GM06990 (cell line): ENCODE measurements around the gene ZNF789.

Experiments
- DNase-seq: peaks from one replicate; pipeline ENCODE4 v3.0.0-alpha.2; 2011; ENCODE audit not compliant: insufficient read length; ENCODE audit errors: extremely low read depth
- H3K27me3 ChIP-seq: replicated peaks from 2 replicates; pipeline ENCODE4 v1.6.0; 2011; ENCODE audit warnings: low read length; ENCODE audit not compliant: control insufficient read depth, insufficient read depth
- H3K36me3 ChIP-seq: 2 replicates; pipeline ENCODE4 v1.5.1; 2011; ENCODE audit warnings: low read length; ENCODE audit not compliant: control insufficient read depth, insufficient read depth
- H3K4me3 ChIP-seq: replicated peaks from 2 replicates; pipeline ENCODE4 v1.5.1; 2011; ENCODE audit warnings: low read depth, mild to moderate bottlenecking, control low read depth, low read length
- TF ChIP-seq, protein P1 (sequence below): IDR thresholded peaks from 2 replicates; pipeline ENCODE4 v1.5.1; 2011; ENCODE audit warnings: low read length, control low read depth, mild to moderate bottlenecking, inconsistent platforms; ENCODE audit not compliant: insufficient read depth, poor library complexity, severe bottlenecking

ZNF789 gene

DNA sequence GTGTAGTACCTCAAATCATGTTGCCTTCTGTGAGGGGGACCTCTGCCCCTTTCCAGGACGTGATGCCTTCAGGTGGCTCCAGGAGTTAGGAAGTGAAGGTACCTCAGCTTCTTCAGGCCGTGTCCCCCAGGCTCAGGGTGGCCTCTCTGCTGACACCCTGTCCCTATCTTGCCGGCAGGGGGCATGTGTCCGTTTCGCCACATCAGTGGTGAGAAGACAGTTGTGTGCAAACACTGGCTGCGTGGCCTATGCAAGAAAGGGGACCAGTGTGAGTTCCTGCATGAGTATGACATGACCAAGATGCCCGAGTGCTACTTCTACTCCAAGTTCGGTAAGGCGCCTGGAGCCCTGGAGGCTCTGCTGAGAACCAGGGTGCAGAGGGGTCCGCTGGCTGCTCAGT is 24.7 kb upstream of the ZNF789 start:
- H3K36me3 ChIP-seq, result peaks cover 42% of the 10 kb centered on the region
- DNase-seq, result no peak

DNA sequence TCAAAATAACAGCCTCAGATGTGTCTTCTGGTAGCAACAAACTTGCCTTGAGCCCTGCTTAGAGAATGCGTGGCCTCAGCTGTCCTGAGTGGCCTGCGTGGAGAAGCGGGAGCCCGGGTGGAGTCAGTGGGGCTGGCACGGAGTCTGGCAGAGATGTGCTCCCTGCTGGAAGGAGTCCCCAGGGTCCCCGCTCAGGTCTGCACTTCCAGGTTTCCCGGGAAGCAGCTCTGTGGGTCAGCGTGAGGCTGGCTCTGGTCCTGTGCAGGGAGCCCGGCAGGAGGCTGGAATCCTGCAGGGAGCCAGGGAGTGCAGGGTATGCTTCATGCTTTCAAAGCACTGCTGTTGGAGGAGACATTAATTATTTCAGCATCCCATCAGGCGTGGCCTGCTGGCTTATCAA is 23.8 kb upstream of the ZNF789 start:
- H3K27me3 ChIP-seq, result no peaks in the 10 kb centered on the region
- TF ChIP-seq, protein P1, sequence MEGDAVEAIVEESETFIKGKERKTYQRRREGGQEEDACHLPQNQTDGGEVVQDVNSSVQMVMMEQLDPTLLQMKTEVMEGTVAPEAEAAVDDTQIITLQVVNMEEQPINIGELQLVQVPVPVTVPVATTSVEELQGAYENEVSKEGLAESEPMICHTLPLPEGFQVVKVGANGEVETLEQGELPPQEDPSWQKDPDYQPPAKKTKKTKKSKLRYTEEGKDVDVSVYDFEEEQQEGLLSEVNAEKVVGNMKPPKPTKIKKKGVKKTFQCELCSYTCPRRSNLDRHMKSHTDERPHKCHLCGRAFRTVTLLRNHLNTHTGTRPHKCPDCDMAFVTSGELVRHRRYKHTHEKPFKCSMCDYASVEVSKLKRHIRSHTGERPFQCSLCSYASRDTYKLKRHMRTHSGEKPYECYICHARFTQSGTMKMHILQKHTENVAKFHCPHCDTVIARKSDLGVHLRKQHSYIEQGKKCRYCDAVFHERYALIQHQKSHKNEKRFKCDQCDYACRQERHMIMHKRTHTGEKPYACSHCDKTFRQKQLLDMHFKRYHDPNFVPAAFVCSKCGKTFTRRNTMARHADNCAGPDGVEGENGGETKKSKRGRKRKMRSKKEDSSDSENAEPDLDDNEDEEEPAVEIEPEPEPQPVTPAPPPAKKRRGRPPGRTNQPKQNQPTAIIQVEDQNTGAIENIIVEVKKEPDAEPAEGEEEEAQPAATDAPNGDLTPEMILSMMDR, result no peak
- DNase-seq, result no peak
- no peak overlapping the region for H3K4me3 ChIP-seq
- peaks cover 47% of the 10 kb centered on the region for H3K36me3 ChIP-seq

More for the DNA sequence above, 24.7 kb upstream of the ZNF789 start:
- TF ChIP-seq, protein P1, result no peak
- Histone ChIP-seq H3K27me3 (no peaks in the 10 kb centered on the region), H3K4me3 (no peak overlapping the region)

DNA sequence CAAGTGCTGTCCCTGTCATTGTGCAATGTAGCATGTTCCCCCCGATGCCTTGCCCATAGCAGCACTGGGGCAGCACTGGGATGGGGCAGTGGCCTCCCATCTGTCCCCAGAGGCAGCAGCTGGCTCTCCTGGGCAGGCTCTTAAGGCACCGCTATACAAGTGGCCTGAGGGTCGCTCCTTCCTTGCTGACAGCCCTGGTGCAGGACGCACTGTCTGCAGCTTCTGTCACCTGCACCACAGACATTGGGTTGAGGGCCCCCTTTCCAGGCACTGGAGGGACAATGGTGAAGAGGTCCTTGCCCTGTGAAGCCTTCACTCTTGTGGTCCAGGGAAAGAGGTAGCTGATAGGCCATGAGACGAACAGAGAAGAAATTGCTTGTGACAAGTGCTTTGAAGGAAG is 23.4 kb upstream of the ZNF789 start:
- TF ChIP-seq, protein P1, result no peak
- Histone ChIP-seq H3K4me3 (no peak overlapping the region), H3K27me3 (no peaks in the 10 kb centered on the region), H3K36me3 (peaks cover 50% of the 10 kb centered on the region)
- DNase-seq, result no peak

DNA sequence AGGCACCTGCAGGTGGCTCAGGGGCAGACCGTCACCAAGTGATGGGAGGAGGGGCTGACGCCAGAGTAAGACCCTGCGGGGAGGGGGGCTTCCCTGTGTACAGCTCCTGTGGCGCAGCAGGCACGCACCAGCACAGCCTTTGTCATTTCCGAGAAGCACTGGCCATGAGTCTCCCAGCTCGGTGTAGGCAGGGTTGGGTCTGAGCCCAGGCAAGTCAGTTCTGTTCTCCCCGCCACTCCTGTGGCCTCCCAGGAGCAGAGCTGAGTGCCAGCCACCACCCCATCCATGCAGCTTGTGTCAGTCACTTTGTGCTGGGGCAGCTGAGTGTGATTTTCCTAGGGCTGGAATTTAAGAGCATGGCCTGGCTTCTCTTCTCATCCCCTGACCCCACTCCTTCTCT is 20.8 kb upstream of the ZNF789 start:
- TF ChIP-seq, protein P1, result no peak
- no peak for DNase-seq
- Histone ChIP-seq H3K4me3 (no peak overlapping the region), H3K36me3 (peaks cover 61% of the 10 kb centered on the region), H3K27me3 (no peaks in the 10 kb centered on the region)

DNA sequence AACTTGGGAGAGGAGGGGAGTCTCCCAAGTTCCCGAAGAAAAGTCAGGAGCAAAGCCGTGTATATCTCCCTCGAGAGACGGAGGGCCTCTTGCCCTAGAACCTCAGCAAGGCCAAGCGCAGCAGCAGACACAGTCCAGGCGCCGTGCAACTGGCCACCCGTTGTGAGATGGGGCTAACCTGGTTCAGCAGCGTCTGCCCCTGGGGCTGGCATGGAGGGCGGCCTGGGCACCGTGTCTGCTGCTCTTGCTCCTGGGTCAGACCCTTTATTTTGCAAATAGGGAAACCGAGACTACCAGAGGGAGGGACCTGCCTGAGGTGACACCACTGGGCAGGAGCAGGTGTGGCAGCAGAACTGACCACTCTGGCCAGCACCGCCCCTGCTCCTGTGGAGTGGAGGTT is 20.1 kb upstream of the ZNF789 start:
- H3K36me3 ChIP-seq, result peaks cover 65% of the 10 kb centered on the region
- no peak for DNase-seq
- no peak overlapping the region for H3K4me3 ChIP-seq
- H3K27me3 ChIP-seq, result no peaks in the 10 kb centered on the region
- TF ChIP-seq, protein P1, result no peak

DNA sequence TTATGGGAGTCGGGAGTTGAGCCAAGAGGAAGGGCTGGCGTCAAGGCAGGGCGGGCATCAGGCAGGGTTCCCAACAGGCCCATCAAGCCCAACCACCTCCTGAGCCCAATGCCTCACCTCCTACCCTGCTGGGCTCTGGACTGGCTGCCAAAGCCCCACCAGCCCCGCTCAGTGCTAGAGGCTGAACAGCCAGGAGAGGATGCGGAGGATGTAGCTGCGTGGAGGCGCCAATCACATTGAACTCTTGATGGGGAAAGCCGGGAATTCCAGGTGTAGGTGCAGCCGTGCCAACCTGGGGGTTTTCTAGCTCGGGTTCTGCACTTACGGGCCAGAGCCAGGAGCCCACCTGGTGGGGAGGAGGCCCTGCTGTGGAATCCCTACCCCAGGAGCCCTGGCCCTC is 19.6 kb upstream of the ZNF789 start:
- no peak overlapping the region for H3K4me3 ChIP-seq
- no peaks in the 10 kb centered on the region for H3K27me3 ChIP-seq
- DNase-seq, result no peak
- TF ChIP-seq, protein P1, result no peak
- peaks cover 61% of the 10 kb centered on the region for H3K36me3 ChIP-seq
